ENCODE data around the gene FBXL17.
"Not testable (repeated sequence)": the region's sequence is repeated elsewhere in the genome, so short reads cannot be mapped to it uniquely, and the experiment has no call there.

Gene FBXL17

DNA sequence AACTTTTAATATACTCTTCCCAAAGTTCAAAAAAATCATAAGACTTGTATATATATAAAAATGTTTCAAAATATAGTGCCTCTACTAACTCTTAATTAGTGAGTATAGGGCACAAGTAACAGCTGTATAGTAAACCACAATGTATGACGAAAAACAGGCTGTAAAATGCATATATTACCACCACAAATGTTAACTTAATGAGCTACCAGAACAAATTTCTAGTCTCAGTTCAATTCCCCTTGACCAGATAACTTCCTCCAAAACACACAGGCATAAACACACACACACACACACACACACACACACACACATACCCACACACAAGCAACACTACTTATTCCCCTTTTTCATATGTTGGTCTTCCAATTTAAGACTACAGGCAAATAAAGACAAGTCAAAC lies 78.8 kb downstream of the FBXL17 start:
- DNase-seq: no peak

DNA sequence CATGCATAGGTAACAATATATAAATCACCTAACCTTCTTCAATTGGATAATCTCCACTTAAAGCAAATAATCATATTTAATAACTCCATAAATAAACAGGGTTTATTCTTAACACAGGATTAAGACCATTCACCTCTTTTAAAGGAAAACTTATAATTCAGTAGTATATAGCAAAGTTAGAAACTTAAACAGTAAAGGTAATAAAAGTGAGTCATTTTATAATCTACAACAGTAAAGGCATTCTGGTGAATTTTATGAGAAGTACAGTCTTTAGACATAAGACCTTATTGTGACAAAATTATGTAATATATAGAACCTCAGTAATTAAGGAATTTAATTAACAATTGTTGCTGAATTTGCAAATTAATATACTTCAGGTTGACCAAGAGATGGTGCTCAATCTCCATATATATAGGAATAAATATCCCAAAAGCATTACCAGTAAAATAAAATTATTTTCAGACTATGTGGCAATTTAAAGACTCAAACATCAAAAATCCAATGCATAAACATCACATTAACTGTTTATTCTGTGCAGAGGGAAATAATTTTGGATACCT lies 84.8 kb downstream of the FBXL17 start:
- no peak for DNase-seq

DNA sequence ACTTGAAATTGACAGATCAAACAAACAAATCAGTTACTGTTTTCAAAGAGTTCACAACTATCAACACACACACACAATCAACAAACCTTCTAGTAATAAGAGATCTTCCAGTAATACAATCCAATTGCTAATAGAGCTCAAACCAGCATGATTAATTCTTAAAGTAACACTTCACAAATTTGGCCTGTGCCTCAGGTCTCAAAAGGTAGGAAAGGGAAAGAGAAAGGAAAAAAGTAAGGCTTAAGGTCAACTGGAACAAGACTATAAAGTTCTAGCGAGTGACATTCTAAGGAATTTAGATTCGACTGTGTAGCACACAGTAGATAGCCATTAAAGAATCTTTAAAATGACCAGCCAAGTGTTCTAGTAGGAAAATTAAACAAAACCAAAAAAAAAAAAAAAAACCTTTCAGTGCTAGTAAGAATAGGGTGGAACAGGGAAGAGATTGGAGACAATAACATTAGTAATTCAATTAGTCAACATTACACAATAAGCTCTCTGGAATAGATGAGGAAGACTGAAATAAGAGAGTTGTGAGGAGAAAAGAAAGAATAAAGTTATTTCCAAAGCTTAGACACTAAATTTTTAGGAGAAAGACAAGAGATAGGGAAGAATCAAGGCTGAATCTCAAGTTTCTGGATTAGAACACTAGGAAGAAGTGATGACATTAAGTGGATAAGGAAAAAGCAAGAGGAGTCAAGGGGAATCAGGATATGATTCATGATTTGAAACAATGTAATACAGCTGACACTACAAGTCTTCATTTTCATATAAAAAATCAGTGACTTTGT lies 86.1 kb downstream of the FBXL17 start:
- DNase-seq: no peak

DNA sequence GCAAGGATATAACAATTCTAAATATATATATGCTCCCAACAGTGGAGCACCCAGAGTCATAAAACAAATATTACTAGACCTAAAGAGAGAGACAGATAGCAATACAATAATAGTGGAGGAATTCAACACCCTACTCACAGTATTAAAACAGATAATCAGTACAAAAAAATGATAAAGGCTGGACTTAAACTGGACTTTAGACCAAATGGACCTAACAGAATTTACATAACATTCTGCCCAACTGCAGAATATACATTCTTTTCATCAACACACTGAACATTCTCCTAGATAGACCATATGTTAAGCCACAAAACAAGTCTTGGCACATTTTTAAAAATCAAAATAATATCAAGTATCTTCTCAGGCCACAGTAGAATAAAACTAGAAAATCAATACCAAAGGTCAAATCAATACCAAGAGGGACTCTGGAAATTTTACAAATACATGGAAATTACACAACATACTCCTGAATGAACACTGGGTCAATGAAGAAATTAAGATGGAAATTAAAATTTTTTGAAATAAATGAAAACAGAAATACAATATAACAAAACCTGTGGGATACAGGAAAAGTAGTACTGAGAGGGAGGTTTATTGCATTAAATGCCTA lies 100.8 kb downstream of the FBXL17 start:
- no peak for DNase-seq

DNA sequence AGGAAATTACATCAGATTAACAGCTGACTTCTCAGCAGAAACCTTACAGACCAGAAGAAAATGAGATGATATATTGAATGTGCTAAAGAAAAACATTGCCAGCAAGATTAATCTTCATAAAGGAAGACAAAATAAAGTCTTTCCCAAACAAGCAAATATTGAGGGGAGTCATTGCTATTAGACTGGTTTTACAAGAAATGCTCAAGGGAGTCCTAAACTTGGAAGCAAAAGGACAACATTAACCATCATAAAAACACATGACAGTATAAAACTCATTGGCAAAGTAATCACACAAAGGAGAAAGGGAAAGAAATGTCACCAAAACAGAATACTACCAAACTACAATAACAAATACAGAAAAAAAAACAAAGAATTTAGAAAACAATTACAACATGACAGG lies 101.7 kb downstream of the FBXL17 start:
- DNase-seq: no peak

GRCh38 chr5:108278285-108279240 lies 103.3 kb downstream of the FBXL17 start:
- no peak for DNase-seq

- DNase-seq: no peak
Measured at GRCh38 chr5:108276187-108277050, 105.5 kb downstream of the FBXL17 start.

DNA sequence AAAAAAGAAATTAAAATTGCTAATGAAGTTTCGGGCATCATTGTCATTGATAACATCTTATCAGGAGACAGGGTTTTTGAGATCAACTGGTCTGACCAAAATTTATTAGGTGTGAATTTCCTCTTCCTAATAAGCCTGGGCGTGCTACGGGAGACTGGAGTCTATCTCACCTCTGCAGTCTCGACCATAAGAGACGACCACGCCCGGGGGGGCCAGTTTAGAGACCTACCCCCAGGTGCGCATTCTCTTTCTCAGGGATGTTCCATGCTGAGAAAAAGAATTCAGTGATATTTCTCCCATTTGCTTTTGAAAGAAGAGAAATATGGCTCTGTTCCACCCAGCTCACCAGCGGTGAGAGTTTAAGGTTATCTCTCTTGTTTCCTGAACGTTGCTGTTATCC lies 107.8 kb downstream of the FBXL17 start:
- not testable (repeated sequence) for DNase-seq

GRCh38 chr5:108271127-108271526 lies 110.8 kb downstream of the FBXL17 start:
- DNase-seq: no peak

- DNase-seq: no peak
Measured at GRCh38 chr5:108266242-108266641, 115.7 kb downstream of the FBXL17 start.

GRCh38 chr5:108264533-108264932 lies 117.4 kb downstream of the FBXL17 start:
- DNase-seq: no peak

GRCh38 chr5:108263338-108263737 lies 118.6 kb downstream of the FBXL17 start:
- no peak for DNase-seq

- no peak for DNase-seq
Measured at GRCh38 chr5:108260858-108261170, 121.1 kb downstream of the FBXL17 start.

DNA sequence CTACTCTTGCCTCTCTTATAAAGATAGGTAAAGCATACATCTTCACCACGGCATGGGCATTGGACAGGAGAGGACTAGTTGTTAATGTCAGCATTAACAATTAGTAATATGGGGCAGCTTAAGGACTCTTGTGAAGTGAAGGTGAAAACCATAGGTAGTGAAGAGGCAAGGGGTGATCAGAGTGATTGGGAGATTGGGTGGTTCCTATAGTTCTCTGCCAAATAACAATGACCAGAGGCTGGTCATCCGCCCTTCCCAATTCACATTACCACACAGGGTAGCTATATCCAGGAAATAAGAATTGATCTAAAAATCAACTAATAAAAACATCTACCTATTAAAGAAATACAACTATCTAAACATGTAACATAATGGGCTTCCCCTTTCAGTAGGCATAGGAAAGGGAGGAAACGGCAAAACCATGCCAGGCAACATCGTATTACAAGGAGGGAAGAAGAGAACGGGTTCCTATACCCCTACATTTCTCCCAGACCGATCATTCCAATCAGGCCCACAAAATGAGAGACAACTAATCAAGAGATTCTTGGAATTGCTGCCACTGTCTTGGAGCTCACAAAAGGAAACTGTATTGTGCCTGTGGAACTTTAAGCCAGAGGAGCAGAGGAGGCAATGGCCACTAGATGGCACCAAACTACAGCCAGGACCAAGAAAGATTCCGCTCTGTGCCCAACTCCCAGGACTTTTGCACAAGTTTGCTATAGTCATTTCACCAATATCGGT lies 121.6 kb downstream of the FBXL17 start:
- DNase-seq: peak; percentile 5

- no peak for DNase-seq
Measured at GRCh38 chr5:108259306-108259705, 122.6 kb downstream of the FBXL17 start.

GRCh38 chr5:108257996-108258395 lies 123.9 kb downstream of the FBXL17 start:
- no peak for DNase-seq

DNA sequence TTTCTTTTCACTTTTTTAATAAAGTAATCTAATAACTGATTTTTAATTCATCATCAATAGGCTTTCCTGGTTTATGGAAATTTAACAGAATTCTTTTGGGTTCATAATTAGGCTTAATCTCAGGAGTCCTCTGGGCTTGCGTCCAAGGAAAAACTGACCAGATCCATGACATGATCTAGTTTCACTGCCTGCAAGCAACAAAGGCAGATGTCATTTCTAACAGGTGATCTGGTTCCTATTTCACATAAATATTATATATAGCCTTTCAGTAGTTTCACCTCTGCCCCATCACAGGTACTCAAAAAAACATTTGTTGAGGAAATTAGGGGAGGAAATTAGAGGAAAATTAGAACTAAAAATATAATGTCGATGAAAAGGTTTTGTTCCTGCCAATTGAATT lies 126.4 kb downstream of the FBXL17 start:
- DNase-seq: no peak

GRCh38 chr5:108251350-108251749 lies 130.5 kb downstream of the FBXL17 start:
- no peak for DNase-seq

GRCh38 chr5:108249785-108250426 lies 132.0 kb downstream of the FBXL17 start:
- DNase-seq: no peak

DNA sequence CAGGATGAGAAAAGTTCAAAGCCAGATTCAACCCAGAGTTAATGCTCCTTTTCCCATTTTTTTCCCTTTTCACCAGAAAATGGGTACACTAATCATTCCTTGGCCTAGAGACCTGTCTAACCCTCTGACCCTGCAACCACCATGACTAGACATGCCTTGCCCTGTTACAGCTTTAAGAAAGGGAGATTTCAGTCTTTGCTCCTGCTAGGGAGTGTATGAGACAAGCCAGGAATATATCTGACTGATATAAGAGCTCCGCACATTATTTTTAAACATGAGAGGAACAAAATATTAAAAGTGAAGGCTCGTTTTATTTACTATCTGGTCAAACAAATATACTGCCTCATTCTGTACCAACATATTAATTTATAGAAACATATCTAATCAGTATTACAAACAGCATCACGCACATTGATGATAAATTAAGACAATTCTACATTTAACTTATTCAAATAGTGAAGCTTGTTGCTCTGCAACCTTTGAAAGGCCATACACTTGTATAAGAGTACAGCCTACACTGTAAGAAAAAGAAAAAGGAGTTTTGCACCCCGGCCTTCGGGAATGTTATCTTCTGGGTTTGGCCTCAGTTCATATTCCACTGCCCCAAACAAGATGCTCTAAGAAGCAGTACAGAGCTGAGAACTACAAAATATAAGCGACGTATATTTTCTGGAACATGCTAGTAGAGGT lies 132.7 kb downstream of the FBXL17 start:
- DNase-seq: no peak

Measured in GF-D8 (cell line).